Measurements from ENCODE around the gene SHROOM3.

Gene SHROOM3

DNA sequence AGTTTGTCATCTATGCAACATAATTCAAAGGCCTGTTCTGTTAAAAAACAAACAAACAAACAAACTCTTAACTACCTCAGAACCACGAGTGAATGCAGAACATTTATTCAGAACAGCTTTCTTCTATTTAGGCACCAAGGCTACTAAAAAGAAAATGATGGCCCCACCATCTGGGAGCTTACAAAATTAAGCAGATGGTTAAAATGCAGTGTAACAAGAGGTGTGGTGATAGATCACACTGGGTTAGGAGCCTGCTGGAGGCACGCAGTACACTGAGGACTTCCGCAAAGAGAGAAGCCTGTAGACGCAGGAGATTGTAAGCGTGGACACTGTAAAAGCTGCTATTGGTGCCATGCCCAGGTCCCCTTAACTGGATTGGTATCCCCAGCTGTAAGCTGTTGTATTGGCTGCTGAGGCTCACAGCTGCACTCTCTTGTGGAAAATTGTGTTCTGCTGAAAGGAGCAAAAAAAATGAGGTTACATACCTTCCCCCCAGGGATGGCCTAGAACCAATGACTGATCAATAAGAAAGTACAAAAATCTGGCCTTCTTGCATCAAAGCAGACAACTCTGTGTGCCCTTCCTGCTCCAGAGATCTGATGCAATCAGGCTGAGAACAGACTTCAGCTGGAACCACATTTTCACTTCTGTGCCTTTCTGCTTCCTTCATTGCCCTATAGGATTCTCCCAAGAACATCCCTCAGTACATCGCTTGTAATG is 60.0 kb downstream of the SHROOM3 start:
- no peak for DNase-seq (ENCODE audit: low spot score)

DNA sequence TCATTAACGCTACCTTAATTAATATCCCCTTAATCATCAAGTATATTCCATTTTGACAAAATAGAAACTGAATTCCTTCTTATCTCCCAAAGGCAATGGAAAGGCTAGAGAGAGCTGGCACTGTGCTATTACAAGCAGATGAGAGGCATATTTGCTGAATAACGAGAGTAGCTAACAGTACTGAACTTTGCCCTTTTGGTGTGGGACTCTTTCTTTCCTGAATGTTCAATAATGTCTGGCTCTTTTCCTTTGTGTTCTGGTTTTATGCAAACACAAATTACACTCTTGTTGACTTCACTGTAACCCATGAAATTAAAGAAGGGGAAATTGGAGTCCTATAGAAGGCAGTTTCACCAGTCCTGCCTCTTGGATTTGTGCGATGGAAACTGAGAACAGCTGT is 63.5 kb downstream of the SHROOM3 start:
- DNase-seq (ENCODE audit: low spot score): no peak

GRCh38 chr4:76499461-76499860 is 64.4 kb downstream of the SHROOM3 start:
- DNase-seq (ENCODE audit: low spot score): no peak

DNA sequence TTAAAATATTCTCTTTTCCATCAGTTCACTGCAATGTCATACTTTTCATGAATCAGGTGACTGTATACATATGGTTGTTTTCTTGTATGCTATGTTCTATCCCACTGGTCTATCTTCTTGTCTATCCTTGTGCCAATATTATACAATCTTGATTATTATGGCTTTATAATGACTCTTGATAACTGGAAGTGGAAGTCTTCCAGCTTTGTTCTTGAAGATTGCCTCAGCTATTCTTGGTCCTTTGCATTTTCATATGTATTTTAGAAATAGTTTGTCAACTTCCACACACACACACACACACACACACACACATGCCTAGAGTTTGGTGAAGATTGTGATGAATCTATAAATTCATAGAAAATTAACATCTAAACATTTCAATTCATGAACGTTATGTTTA is 67.9 kb downstream of the SHROOM3 start:
- no peak for DNase-seq (ENCODE audit: low spot score)

- no peak for DNase-seq (ENCODE audit: low spot score)
Measured at GRCh38 chr4:76504613-76505465, 69.8 kb downstream of the SHROOM3 start.

DNA sequence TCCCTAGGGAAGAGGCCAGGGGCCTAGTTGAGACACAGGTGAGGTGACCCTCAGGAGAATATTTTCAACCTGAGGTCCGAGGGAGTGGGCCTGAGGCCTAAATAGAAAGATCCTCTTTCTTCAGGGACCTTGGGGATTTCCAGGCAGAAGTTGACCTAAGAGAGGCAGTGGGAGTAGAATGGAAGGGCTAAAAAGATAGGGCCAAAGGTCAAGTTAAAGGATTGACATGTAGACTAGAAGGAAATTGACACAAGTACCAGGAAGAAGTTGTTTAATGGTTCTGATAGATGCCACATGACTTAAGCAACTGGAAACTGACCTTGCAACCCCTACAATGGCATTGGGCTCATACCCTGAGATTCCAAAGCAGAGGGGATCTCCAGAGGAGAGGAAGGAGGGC is 76.9 kb downstream of the SHROOM3 start:
- DNase-seq (ENCODE audit: low spot score): no peak

GRCh38 chr4:76513482-76513881 is 78.5 kb downstream of the SHROOM3 start:
- no peak for DNase-seq (ENCODE audit: low spot score)

DNA sequence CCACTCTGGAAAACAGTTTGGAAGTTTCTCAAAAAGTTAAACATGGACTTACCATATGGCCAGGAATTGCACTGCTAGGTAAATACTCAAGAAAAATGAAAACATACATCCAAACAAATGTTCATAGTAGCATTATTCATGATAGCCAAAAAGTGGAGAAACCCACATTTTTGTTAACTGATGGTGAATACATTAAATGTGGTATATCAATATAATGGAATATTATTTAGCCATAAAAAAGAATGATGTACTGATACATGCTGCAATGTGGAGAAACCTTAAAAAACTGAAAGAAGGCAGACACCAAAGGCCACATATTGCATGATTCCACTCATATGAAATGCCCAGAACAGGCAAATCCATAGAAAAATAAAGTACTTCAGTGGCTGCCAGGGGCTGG is 79.1 kb downstream of the SHROOM3 start:
- no peak for DNase-seq (ENCODE audit: low spot score)

DNA sequence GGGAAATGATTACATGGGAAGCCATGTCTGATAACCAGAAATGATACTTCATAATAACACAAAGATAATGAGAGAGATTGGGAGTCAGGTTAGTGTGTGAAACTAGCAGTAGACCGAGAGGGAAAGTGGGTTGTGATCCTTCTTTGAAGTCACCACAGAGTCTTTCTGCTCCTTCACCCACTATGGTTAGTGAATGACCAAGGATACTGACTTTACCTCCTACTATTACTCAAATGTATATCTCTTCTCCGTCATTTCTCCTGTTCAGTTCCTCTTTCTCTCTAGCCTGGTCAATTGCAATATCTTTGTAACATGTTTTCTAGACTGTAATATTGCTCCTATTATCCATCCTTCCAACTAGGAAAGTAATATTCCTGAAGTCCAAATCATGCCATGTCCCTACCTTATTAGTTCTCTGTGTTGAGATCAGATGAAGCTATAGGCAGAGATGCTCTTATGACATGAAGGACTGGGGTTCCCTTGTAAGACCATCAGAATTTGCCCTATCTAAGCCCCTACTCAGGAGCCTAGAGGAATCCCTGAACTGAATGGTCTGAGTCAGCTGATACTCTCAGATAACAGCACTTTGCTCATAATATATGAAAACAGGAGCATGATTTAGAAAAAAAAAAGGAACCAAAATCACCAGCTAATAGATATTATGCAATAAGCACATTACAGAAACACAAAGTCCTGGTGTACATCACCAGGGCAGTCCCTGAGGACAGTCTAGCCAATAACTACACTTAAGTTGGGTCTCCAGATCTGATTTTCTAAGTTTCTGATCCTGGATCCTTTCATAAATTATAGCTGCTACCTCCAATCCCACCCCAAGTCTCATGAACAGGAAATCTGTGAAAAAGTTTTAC is 81.2 kb downstream of the SHROOM3 start:
- no peak for DNase-seq (ENCODE audit: low spot score)

DNA sequence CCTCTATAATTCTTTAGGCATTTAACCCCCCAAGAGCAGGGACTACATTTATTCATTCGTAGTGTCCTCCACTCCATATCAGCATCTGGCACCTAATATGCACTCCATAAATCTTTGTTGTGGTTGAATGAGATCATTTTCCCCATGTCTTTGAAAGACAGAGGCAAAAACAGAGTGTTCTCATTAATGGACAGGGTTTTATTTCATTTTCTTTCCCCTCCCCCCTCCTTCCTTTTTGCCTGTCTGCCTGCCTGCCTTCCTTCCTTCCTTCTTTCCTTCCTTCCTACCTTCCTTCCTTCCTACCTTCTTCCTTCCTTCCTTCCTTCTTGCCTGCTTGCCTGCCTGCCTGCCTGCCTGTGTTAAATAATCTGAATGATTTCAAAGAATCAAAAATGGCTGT is 83.2 kb downstream of the SHROOM3 start:
- no peak for DNase-seq (ENCODE audit: low spot score)

DNA sequence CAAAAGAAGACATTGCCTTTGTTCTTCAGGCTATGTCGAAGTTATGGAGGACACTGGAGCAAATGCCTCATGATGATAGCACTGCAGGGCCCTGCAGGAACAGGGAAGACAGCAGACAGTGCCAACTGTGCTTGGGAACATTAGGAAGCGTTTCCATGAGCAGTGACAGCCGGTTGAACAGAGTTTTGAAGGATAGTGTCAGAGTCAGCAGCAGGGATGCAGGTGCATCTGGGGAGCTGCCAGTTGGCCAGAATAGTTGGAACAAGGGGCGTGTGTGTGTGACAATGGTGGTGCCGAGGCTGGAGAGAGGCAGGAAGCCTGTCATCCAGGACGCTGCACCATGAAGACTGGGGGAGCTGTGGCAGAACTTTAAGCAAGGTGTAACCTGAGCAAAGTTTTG is 88.6 kb downstream of the SHROOM3 start:
- DNase-seq (ENCODE audit: low spot score): no peak

- DNase-seq (ENCODE audit: low spot score): no peak
Measured at GRCh38 chr4:76525751-76526150, 90.7 kb downstream of the SHROOM3 start.

- DNase-seq (ENCODE audit: low spot score): no peak
Measured at GRCh38 chr4:76526585-76526990, 91.6 kb downstream of the SHROOM3 start.

DNA sequence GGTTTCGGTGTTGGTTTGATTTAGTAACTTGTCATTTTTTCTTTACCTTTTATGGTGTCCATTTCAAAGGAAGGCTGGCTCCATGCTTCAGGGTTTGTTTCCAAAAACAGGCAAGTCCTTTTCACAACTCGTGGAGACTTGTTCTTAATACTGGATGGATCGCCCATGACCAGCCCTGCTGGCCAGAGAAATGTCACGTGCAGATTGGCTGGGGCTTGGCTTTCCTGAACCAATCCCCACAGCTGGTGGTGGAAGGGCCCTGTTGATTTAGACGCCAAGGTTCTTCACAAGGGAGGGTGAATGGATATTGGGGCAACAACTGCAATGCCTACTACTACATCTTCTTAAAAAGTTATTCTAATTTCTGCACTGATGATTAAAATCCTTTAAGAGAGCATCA is 92.6 kb downstream of the SHROOM3 start:
- DNase-seq (ENCODE audit: low spot score): no peak

GRCh38 chr4:76531597-76531996 is 96.6 kb downstream of the SHROOM3 start:
- DNase-seq (ENCODE audit: low spot score): no peak

DNA sequence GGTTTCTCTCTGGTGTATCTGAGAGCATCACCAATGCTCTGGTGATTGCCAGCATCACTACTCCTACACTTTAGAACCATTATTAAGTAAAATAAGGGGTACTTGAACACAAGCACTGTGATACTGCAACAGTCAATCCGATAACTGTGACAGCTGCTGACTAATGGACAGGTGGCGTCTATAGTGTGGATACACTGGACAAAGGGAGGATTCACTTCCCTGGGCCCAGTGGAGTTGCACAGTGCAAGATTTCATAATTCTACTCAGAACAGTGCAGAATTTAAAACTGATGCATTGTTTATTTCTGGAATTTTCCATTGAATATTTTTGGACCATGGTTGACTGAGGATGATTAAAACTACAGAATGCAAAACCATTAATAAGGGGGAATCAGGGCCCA is 97.8 kb downstream of the SHROOM3 start:
- DNase-seq (ENCODE audit: low spot score): no peak

DNA sequence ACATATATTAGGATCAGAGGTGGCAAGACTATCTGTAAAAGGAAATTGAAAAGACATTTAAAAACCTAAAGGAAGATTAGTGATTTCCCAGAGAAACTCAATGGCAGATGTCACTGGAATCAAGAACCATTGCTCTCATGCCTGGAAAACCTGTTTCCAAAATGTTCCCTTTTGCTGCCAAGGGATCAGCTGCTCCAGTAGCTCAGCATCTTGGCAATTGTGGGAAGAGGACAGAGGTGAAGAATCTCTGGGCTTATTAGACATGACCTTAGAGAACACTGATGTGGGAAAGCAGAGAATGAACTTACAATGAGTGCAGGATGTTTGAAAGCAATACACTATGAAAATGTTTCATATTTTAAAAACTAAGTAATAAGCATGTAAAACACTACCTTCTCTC is 98.3 kb downstream of the SHROOM3 start:
- no peak for DNase-seq (ENCODE audit: low spot score)

GRCh38 chr4:76535603-76536372 is 100.8 kb downstream of the SHROOM3 start:
- no peak for DNase-seq (ENCODE audit: low spot score)

DNA sequence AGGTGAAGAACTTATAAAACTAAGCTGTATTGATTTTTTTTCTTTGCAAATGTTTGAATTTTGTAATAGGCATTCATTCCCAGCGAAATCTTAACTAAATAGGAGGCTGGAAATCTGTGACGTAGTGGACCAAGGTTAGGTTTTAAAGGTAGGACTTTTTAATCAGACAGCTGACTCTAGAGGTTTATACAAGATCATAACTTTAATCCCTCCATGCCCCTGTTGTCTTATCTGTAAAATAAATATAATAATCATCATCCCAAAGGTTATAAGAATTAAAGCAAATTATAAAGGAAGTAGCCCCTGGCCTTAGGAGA is 101.3 kb downstream of the SHROOM3 start:
- DNase-seq (ENCODE audit: low spot score): no peak

DNA sequence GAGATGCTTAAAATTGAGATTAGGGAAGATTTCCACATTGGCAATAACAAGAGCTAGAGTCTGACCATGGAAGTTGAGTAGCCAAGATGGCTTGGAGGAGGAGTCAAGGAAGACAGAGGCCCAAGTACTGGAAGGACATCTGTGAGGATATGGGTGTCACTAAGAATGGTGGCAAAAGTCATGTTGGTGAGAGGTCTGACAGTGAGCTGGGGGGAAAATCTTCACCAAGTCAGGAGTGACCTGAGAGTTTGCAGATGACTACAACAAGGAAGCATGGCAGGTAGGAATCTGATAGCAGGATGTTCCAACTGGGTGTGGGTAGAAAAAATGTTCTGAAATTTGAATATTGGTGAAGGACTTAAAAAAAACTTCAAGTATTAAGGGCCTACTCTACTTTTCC is 103.3 kb downstream of the SHROOM3 start:
- DNase-seq (ENCODE audit: low spot score): no peak

- DNase-seq (ENCODE audit: low spot score): no peak
Measured at GRCh38 chr4:76539979-76540378, 105.0 kb downstream of the SHROOM3 start.

DNA sequence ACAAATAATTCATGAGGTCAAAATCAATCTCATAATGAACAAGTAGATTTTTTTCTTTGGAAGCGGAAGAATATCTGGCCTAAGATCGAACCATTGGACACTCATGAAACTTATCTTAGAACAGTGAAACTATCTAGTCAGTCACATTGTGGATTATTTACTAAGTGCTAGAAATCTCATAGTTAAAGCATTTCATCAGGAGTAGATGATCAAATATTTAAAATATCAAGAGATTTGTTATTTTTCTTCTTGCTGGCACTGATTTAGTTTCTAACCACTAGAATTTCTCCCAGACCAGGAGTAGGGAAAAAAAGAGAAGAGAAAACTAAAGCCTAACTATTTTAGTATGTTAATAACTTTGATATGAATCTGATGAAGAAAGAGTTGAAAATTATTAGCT is 105.5 kb downstream of the SHROOM3 start:
- no peak for DNase-seq (ENCODE audit: low spot score)

Data from left forelimb (tissue), 1 donor.